NAMALWA (cell line): ENCODE measurements around the gene PLCG2.
A peak's percentile ranks its signal among the peaks of the same experiment; 100 is the strongest.
"Not testable (repeated sequence)": the region's sequence is repeated elsewhere in the genome, so short reads cannot be mapped to it uniquely, and the experiment has no call there.

Source experiments
- DNase-seq: peaks from one replicate; pipeline ENCODE4 v3.0.0-alpha.2; 2015; ENCODE audit warnings: low spot score

PLCG2 gene

DNA sequence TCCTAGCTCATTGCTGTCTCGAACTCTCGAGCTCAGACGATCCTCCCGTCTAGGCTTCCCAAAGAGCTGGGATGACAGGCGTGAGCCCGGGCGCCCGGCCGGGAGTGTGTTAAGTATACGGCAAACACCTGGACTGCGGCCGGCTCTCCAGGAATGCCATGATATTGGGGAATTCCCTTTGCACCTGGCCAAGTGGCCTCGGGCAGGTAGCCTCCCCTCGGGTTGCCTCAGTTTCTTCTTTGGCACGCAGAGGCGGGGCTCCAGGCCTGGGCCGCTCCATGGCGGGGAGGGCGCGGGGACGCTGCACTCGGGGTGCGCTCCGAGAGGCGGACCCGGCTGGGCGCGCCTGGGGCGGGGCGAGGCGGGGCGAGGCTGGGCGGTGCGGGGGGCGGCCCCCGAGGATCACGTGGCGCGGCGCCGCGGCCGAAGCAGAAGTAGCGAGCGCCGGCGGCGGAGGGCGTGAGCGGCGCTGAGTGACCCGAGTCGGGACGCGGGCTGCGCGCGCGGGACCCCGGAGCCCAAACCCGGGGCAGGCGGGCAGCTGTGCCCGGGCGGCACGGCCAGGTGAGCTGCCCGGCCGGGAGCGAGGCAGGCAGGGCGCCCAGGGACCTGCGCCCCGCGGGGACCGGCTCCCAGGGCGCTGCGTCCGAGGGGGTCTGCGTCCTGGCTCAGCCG is at the start of gene PLCG2:
Gene PLCG2, plus strand, starts transcription at position 431 of the 675 bp plus-strand sequence. CDS start 6,699 bp downstream, outside the sequence.
- DNase-seq = peak; percentile 82

DNA sequence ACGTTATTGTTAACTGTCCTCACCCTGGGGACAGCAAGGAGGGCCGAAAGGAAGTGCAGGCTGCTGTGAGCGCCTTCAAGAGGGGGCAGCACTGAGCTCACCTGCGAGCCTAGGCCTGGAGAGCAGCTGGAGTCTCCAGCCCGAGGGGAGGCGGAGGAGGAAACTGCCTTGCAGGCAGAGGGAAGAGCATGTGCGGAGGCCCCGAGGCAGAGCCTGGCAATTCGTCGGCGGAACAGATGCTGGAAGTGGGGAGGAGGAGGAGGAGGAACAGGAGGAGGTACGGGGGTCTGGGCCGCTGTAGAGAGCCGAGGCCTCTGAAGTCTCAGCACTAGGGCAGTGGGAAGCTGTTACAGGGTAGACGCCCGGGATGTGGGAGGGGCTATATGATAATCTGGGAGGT is 49.6 kb upstream of the PLCG2 start:
- no peak for DNase-seq

DNA sequence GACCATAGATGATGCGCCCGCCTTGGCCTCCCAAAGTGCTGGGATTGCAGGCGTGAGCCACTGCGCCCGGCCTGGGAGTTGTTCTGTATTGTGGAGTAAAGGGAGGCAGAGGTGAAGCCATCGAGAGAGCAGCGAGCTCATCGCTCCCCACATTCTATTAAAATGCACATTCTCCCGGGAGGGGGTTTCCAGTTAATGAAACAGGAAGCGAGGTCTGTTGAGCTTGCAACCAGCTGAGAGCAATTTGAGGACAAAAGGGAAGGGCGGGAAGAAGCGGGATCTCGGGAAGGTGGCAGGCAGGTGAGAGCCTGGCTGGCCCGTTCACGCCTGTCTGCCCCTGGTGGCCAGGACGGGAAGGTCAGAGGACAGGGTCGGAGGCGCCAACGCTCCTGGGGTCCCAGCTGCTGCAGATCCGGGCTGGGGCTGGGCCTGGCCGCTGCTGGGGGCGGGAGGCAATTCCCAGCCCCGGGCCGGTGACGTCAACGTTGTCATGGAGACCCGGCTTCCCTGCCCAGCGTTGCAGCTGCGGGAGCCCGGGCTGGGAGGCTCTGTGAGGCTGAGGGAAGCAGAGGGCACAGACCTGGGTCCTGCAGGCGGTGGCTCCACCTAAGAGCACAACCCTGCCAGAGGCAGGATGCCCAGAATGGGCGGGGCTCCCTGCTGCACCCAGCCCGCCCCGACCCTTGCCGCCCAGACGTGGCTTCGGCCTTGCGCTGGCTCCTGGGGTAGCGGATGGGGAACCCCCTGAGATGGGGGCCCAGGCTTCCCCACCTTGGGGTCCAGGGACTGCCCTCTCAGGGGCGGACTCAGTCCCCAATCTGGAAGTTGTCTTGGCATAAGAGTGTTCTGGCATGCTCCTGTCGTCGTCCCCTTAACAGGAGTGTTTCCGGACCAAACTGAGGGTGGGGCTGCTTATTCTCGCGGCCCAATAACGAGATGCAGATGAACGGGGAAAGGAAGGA is 48.7 kb upstream of the PLCG2 start:
- DNase-seq = peak; percentile 70

DNA sequence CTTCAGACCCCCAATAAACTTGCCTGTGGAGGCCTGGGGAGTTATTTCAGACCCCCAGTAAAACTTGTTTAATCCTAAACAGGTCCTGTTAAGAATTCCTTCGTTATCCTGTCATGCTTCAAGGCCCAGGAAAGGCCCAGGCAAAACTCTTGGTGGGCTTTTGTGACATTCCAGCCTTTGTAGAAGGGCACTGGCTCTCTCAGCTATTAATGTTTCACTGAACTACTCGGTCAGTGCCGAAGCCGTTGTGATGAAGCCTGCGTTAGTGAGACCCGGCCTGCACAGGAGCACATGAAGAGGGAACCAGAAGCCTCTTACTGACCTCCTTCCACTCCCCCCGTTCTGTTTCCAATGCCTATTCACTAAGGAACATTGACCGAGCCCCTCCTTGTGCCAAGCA is 47.4 kb upstream of the PLCG2 start:
- no peak for DNase-seq

DNA sequence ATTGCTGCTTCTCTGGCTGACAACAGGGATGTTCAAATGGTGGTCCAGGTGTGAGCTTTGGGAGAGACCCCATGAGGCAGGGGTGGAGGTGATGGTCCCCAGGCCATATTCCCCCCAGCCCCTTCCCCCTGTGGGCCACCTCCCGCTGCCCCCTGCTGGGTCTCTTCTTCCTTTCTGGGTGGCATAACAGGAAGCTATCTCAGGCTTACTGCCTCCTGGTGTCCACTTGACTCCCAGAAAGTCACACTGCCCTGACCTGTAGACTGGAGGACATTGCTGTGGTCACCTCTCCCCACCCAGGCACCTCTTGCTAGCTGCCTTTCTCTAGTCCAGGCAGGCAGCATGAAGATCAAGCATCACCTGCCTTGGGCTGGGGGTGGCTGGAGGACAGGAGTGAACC is 46.4 kb upstream of the PLCG2 start:
- DNase-seq = no peak

DNA sequence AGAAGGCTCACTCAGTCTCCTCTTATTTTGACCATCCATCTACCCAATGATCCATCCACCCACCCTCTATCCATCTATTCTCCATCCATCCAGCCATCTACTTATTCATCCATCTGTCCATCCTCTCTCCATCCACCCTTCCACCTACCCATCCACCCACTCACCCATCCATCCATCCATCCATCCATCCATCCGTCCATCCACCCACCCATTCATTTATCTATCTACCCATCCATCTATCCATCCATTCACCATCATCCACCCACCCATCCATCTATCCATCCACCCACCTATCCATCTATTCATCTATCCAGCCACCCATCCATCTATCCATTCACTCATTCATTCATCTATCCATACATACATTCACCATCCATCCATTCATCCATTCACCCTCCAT is 45.8 kb upstream of the PLCG2 start:
- no peak for DNase-seq

DNA sequence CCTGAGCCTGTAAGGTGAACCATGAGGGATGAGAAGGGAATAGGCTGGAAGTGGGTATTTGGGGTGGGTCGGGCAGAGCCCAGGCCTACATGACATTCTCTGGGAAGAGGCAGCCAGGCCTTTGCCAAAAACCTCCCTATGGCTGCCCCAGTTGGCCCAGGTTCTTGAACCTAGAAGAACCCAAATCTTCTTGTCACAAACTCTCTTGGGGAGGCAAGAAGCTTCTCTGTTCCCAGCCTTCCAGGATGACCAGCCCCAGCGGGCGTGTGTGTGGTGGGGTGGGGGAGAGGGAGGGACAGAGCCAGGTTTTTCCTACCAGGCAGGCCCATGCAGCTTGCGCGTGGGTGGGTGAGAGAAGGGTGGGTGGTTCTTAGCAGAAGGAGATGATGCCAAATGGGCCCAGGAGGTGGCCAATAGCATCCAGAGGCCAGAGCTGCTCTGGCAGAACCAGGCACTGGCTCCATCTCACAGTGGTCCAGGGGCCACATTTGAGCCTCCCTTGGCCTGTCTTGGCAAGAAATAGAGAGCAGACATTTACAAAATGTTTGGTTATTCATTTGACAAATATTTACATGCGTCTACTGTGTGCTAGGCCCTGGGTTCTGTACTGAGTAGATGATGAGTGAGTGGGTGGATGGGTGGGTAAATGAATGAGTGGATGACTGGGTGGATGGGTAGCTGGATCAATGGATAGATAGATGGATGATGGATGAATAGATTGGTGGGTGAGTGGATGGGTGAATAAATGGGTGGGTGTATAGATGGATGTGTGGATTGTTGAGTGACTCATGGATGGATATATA is 44.3 kb upstream of the PLCG2 start:
- no peak for DNase-seq

DNA sequence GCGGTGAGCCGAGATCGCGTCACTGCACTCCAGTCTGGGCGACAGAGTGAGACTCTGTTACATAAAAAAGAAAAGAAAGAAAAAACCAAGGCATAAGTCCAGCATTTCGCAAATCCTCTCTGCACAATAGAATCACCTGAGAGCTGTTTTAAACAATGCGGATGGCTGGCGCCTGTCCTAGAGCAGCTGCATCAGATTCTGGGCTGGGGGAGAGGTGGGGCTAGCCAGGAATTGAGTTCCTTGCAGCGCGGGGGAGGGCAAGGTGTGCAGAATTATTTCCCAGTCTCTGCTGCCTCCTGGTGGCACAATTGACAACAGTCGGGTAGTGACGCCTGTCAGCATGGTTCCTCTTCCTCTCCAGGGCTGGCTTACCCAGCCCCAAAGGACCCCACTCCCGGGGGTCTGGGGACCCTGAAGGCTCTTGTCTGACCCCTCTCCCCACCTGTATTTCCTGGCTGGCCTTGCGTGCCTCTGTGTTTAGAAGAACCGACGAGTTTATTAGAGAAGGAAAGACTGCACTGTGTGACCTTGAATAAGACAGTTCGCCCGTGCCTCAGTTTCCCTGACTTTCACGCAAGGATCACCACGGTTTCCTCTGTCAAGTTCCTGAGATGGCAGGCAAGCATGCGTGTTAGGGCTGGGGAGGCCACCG is 41.1 kb upstream of the PLCG2 start:
- DNase-seq = peak; percentile 93

DNA sequence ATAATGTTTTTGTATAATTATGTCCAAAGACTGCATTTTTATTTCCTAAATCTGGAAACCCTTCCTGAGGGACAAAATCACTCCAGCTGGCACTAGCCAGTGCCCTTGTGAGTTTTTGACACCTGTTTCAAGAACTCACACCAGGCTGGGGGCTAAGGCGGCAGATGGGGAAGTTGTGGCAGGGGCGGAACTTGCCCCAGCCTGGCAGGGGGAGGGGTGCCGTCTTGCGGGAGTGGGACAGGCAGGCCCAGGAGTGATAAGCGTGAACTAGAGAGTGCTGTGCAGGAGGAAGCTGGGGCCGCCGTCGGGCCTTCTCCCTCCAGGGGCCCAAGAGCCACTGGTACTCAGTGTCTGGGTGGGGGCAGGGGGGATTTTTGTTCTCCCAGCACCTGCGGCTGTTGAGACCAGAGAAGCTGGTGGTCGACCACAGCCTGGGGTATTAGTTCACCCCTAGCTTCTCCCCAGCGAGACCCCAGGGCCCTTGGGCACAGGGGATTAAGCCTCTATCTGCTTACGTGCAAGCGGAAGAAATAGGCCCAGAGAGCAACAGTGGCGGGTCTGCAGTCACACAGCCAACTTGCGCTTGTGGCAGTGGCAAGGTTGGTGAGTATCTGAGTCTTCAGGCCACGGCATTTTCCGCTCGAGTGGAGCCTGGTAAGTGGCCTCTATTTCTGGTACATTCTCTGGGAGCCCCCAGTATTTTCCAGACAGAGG is 40.2 kb upstream of the PLCG2 start:
- peak; percentile 92 for DNase-seq

DNA sequence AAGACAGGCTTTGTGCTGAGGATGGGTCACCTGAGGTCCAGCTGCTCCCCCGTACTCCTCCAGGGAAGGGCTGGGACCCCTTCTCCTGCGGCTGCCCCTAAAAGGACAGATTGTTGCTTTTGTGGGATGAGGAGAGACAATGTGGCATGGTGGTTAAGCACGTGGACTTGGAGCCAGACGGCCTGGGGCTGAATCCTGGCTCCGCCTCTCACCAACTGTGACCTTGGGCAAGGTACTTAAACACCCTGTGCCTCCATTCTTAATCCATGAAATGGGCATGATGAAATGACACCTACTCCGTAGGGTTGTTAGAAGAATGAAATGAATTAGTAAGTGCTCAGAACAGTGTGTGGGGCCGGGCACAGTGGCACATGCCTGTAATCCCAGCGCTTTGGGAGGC is 39.6 kb upstream of the PLCG2 start:
- peak; percentile 49 for DNase-seq

DNA sequence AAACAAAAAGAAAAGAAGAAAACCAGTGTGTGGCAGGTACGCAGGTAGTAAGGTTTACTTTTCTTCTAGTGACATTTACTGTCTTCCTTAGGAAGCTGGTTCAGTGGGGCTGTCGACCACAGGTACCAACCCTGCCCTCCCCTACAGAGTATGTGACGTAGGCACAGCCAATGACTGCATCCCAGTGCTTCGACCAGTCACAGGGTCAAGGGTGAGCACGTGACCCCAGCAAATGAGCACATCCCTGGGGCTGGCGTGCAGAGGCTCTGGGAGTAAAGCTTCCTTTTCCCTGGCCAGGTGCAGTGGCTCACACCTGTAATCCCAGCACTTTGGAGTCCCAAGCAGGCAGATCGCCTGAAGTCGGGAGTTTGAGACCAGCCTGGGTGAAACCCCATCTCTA is 38.9 kb upstream of the PLCG2 start:
- DNase-seq = peak; percentile 88

DNA sequence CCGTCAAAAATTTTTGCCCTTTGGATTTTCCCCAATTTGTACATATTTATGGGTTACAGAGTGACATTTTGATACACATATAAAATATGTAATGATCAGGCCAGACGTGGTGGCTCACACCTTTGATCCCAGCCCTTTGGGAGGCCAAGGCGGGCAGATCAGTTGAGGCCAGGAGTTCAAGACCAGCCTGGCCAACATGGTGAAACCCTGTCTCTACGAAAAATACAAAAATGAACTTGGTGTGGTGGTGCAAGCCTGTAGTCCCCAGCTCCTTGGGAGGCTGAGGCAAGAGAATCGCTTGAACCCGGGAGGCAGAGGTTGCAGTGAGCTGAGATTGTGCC is 37.7 kb upstream of the PLCG2 start:
- not testable (repeated sequence) for DNase-seq

DNA sequence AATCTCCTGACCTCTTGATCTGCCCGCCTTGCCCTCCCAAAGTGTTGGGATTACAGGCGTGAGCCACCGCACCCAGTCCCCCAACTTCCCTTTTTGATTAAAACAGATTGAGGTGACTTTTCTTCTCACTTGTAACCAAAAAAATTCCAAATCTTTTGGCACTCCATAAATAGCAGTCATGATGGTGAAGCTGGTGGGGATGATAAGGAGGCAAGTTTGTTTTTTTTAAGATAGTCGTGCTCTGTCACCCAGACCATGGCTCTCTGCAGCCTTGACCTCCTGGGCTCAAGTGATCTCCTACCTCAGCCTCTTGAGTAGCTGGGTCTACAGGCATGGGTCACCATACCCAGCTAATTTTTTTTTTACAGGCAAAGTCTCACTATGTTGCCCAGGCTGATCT is 34.7 kb upstream of the PLCG2 start:
- no peak for DNase-seq

DNA sequence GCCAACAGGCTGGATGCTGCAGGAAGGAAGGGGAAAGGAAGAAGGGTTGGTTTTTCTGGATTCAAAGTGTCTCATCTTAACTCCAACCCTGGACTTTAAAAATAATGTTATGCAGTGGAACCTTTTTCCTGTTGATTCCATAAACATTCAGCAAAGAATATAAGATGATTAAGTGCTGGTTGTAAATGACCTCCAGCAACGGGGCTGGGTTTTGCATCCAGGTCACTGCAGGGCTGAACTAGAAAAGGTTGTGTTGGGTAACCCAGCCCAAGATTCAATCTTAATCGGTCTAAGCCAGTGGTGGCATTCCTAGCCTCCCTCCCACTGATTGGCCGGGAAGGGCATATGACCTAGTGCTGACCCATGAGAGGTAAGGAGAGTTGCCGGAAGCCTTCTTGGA is 34.2 kb upstream of the PLCG2 start:
- no peak for DNase-seq

DNA sequence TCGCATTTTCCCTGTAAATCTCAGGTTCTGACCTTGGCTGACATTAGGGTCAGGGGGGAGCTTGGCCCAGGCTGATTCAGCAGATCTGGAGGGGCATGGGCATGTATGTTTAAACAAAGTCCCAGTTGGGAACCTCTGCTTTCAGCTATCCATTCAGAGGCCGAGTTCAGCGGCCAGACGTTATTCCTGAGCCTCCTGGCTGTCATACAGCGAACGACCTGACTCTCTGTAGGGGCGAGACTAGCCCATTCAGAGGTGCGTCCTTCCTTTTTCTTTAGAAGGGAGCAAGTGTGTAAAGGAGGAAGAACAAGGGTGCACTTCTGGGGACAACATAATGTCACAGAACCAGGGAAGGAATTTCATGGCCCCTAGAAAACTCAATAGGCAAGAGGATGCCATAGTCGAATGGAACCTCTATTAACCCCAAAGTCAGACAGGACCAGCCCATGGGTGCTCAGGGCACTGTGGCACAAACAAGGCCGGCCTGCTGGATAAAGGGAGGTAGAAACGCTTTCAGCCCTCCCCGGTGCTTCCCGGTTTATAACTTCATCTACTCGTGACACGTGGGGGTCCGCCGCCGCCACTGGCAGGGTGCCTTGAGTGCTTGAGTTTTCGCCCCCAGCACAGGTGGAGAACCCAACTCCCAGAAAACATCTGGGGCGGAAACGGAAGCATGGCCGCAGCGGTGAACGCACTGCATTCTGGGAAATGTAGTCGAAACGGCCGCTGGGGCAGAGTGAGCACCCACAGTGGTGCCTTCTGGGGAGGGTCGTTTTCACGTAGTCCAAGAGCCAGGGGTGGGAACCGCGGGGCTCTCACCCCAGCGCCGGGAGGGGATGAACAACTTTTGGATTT is 33.2 kb upstream of the PLCG2 start:
- peak; percentile 93 for DNase-seq

DNA sequence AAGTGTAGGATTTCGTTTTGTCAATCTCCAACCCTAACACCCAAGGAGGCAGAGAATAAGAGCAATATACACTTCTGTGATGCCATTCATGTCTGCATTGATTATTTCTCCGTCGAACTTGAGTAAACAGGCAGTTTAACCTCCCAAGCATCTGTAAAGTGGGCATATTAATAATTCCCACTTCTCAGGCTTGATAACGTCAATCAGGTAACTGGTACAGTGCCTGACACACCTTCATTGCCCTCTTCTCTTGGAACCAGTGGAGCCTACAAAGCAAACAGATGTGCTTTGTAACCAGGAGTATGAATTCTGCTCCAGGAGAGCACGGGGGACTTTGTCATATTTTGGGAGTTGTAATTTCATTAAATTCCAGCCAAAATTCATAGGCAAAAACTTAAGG is 32.5 kb upstream of the PLCG2 start:
- no peak for DNase-seq

DNA sequence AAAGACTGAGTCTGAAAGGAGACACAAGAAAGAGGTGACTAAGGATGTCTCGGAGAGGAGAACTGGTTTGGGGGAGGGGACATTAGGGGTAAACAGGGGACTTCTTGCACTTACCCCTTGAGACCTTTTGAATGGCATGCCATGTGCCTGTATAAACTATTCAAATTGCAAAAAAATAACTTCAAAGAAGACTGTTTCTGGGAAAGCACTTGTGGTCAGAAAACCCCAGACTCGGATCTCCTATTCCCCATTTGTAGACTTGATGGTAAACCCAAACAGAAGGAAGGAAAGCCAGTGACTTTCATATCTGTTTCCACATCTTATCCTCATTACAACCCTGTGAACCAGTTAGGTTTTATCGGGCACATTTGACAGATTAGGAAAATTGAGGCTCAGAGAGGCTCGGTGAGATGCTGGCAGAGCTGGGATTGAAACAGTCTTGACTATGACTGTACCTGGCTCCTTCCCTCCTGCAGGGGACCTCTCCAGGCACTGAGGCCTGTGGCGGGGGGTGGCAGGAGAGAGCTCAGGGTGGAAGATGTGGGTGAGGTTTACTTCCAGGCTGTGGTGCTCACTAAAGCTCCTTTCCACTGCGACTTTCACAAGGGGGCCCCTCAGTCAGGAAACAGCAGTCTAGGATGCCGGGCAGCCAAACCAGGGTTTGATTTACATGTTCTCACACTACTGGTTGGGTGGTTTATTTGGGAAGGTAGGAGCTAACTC is 30.5 kb upstream of the PLCG2 start:
- DNase-seq = peak; percentile 70

DNA sequence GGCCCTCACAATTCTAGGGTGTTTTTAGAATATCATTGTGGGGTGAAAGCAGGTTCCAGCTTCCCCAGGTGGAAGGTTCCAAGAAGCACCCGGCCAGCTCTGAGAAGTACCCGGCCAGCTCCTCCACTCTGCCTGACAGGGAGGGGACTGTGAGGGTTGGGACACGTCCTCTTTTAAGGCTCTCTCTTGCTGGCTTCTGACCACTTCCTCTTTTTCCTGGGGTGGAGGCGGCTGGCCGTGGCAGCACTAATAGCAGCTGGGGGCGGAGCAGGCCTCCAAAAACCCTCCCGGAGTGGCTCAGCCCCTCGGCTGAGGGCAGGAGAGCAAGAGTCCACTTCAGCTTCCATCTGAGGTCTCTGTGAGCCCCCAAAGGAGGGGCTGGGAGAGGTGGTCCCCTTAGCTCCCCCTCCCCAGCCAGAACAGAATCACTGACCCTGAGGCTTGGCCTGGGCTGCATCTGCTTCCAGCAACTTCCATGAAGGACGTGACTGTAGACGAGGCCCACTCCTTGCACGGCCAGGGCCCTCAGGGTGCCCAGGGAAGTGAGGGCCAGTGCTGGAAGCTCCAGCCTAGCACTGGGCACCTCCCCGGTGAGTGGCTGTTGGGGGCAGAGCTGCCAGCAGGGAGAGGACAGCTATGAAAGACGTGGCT is 26.7 kb upstream of the PLCG2 start:
- DNase-seq = peak; percentile 93

DNA sequence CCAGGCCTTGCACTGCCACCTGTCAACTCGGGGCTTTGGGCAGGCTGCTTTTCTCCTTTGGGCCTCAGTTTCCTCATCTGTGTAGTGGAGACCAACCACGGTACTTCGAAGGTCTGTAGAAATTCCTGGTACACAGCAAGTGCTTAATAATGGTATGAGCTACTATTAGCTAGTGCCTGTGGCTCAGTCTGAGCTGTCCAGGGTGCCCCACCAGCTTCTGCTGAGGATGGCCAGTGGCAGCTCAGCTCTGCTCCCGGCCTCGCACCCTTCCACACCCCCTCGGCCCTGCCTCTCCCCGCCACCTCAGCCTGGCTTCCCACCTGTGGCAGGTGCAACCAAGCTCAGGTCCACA is 26.2 kb upstream of the PLCG2 start:
- no peak for DNase-seq
